GM10248 (cell line): ENCODE data around the gene PINK1.
A peak's percentile ranks its signal among the peaks of the same experiment; 100 is the strongest.

Source experiments
- CTCF ChIA-PET: fragments of 300-600 bp; sonication (Branson Sonifier 250); formaldehyde crosslinking; extraction: SDS; loops from one replicate; lab custom pipeline; 2021; ENCODE audit warnings: antibody characterized with exemption; lab: Yijun Ruan, JAX
- POLR2A ChIA-PET: fragments of 350-650 bp; sonication (Branson Sonifier 250); formaldehyde crosslinking; extraction: SDS; loops from one replicate; lab custom pipeline; 2020; ENCODE audit warnings: antibody characterized with exemption; lab: Yijun Ruan, JAX
- DNase-seq: peaks from one replicate; pipeline ENCODE4 v3.0.0; 2012; ENCODE audit errors: extremely low spot score
- TF ChIP-seq, protein P1 (sequence below): IDR thresholded peaks from 2 replicates; pipeline ENCODE4 v1.5.1; 2012; ENCODE audit warnings: mild to moderate bottlenecking, low read depth; ENCODE audit errors: extremely low read depth, missing control alignments, control extremely low read depth

Gene PINK1

DNA sequence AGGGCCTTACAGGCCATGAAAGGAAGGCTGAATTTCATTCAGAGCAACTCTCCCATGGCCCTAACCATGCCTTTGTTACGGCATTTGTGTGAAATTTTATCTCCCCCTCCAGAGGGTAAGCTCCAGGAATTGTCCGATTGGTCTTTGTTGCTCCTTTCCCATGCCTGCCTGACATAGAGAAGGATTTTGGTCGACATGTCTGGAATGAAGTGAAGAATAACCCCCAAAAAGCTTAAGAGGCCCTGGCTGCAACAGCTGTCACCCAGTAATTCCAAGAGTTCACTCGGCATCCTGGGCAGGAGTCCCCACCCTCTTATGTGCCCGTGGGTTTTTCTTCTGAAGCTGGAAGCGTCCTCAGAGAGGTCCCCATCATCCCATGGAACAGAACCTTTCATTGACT is 23.7 kb upstream of the PINK1 start:
- DNase-seq = no peak
- CTCF ChIA-PET = interaction anchor here (0.9 to 1.2 kb wide), 2 partner anchors 22 to 24 kb away, joined by 3 to 4 read pairs; no protein-coding TSS in a partner anchor
- POLR2A ChIA-PET = no interaction called here
- TF ChIP-seq, protein P1, sequence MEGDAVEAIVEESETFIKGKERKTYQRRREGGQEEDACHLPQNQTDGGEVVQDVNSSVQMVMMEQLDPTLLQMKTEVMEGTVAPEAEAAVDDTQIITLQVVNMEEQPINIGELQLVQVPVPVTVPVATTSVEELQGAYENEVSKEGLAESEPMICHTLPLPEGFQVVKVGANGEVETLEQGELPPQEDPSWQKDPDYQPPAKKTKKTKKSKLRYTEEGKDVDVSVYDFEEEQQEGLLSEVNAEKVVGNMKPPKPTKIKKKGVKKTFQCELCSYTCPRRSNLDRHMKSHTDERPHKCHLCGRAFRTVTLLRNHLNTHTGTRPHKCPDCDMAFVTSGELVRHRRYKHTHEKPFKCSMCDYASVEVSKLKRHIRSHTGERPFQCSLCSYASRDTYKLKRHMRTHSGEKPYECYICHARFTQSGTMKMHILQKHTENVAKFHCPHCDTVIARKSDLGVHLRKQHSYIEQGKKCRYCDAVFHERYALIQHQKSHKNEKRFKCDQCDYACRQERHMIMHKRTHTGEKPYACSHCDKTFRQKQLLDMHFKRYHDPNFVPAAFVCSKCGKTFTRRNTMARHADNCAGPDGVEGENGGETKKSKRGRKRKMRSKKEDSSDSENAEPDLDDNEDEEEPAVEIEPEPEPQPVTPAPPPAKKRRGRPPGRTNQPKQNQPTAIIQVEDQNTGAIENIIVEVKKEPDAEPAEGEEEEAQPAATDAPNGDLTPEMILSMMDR = no peak

DNA sequence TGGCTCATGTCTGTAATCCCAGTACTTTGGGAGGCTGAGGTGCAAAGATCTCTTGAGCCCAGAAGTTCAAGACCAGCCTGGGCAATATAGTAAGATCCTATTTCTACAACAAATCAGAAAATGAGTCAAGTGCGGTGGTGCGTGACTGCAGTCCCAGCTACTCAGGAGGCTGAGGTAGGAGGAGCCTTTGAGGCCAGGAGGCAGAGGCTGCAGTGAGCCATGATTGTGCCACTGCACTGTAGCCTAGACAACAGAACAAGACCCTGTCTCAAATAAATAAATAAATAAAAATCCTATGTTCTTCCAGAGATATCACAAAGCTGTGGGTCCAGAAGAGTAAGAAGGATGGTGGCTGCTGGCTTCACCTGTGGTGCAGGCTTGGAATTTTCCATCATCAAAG is 22.3 kb upstream of the PINK1 start:
- TF ChIP-seq, protein P1 = no peak
- CTCF ChIA-PET = interaction anchor here (0.6 to 1.6 kb wide), 2 partner anchors 16 to 22 kb away, joined by 3 read pairs; partner anchors contain the start of gene PINK1
- POLR2A ChIA-PET = no interaction called here
- no peak for DNase-seq

DNA sequence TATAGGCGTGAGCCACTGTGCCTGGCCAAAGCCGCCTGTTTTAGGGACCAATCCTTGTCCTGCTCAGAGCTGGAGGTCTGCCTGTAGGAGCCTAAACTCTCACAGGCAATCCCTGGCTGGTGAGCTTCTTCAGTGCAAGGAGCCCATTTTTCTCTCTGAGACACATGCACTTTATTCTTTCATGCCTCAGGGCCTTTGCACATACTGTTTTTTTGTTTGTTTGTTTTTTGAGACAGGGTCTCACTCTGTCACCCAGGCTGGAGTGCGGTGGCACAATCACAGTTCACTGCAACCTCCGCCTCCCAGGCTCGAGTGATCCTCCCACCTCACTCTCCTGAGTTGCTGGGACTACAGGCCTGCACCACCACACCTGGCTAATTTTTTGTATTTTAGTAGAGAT is 21.6 kb upstream of the PINK1 start:
- TF ChIP-seq, protein P1 = no peak
- ChIA-PET CTCF (interaction anchor here (0.6 to 1.6 kb wide), 2 partner anchors 17 to 22 kb away, joined by 3 read pairs; partner anchors contain the start of gene PINK1), POLR2A (no interaction called here)
- DNase-seq = no peak

DNA sequence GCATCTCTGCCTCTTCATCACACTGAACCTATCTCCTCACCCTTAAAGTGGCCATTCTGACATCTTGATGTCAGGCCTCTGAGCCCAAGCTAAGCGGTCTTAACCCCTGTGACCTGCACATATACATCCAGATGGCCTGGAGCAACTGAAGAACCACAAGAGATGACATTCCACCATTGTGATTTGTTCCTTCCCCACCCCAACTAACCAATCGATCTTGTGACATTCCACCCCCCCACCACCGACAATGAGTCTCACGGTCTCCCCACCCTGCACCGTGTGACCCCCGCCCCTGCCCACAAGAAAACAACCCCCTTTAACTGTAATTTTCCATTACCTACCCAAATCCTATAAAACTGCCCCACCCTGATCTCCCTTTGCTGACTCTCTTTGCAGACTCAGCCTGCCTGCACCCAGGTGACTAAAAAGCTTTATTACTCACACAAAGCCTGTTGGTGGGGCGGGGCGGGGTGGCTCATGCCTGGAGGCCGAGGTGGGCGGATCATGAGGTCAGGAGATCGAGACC is 21.0 kb upstream of the PINK1 start:
- TF ChIP-seq, protein P1 = no peak
- ChIA-PET CTCF (no interaction called here), POLR2A (no interaction called here)
- no peak for DNase-seq

DNA sequence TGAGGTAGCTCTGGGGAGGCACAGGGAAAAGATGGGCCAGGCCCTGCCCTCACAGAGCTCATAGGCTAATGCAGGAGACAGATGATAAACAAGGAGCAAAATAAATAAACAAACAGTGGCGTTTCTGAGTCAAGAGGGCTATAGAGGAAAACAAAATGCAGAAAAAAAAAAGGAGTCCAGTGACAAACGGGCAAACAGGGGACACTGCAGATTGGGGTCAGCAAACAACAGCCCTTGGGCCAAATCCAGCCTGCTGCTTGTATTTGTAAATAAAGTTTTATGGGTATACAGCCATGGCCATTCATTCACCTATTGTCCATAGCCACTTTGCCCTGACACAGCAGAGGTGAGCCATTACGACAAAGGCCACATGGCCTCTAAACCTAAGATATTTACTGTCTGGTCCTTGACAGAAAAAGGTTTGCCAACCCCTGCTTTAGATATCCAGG is 19.1 kb upstream of the PINK1 start:
- ChIA-PET CTCF (interaction anchor here (1.4 kb wide), 1 partner anchor 18 kb away, joined by 4 read pairs; no protein-coding TSS in a partner anchor), POLR2A (no interaction called here)
- TF ChIP-seq, protein P1 = no peak
- no peak for DNase-seq

DNA sequence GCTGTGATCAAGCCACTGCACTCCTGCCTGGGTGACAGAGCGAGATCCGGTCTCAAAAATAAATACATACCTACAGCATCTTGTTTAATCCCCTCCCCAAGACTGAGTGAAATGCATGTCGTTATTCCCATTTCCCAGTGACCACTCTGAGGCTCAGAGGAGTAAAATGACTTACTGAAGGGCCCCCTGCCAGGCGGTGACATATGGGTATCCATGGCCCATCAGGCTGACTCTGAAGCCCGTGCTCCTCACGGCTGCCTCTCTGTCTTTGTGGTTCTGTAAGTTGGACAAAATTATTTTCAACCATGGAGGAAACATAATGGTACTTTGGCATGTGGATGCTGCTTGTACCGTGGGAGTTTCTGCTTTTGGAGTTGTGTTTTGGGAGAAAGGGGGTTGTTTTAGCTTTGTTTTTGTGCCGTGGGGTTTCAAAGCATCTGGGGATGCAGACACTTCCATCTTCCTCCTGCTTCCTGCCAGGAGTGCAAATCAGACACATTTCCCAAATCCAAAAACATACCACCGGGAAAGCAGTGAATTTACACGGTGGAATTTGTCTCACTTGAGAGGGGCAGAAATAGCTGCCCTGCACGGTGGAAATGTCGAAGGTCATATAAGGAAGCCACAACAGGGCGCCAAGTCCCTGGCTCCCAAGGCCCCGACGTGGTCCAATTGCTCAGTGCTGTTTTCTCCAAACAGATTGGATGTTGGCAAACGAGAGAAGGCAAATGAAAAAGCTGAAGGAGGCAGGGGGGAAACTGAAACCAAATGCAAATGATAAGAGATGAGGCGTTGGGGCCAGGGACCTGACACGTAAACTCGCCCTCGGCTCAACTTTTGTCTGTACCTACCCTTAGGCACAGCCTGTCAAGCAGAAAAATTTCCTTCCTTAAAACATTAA is 17.1 kb upstream of the PINK1 start:
- DNase-seq = peak; percentile 61
- ChIA-PET POLR2A (no interaction called here), CTCF (interaction anchor here (5.3 kb wide), 1 partner anchor 17 kb away, joined by 32 read pairs; the partner anchor contains the start of gene PINK1)
- TF ChIP-seq, protein P1 = no peak
